SK-N-SH (cell line): Measurements from ENCODE around the gene GPATCH4.

Experiments used
- CHD2 ChIP-seq: fragments of 150-350 bp; IDR thresholded peaks from 2 replicates; pipeline ENCODE4 v1.6.1; 2018; ENCODE audit warnings: low read length; ENCODE audit not compliant: partially characterized antibody
- CTCF ChIP-seq: fragments of 200-600 bp; sonication (generic); IDR thresholded peaks from 2 replicates; pipeline ENCODE4 v1.6.1; 2017; ENCODE audit warnings: antibody characterized with exemption, mild to moderate bottlenecking, moderate library complexity
- EP300 ChIP-seq, 2 experiments: IDR thresholded peaks; 2 replicates each; pipeline versions ENCODE4 v1.4.0 to v1.6.1; 2012; ENCODE audit warnings: borderline replicate concordance in 1 of 2, low read depth in 1 of 2, low read length in 1 of 2
- GATA2 ChIP-seq: sonication (generic); formaldehyde crosslinking; IDR thresholded peaks from 2 replicates; pipeline ENCODE4 v1.5.0; 2020; ENCODE audit warnings: mild to moderate bottlenecking, missing genetic modification reagents
- MAX ChIP-seq: IDR thresholded peaks from 2 replicates; pipeline ENCODE4 v1.4.0; 2012; ENCODE audit warnings: low read depth
- NFIC ChIP-seq: IDR thresholded peaks from 2 replicates; pipeline ENCODE4 v1.4.0; 2012; ENCODE audit warnings: borderline replicate concordance
- NRF1 ChIP-seq: IDR thresholded peaks from 2 replicates; pipeline ENCODE4 v1.6.1; 2012; ENCODE audit warnings: low read depth, mild to moderate bottlenecking, low read length
- POLR2AphosphoS5 ChIP-seq: IDR thresholded peaks from 2 replicates; pipeline ENCODE4 v1.6.1; 2012; ENCODE audit warnings: low read depth, low read length
- RAD21 ChIP-seq: IDR thresholded peaks from 2 replicates; pipeline ENCODE4 v1.6.1; 2012; ENCODE audit warnings: mild to moderate bottlenecking, low read length
- REST ChIP-seq: IDR thresholded peaks from 2 replicates; pipeline ENCODE4 v1.6.1; 2012; ENCODE audit warnings: mild to moderate bottlenecking, low read depth, low read length, moderate library complexity
- RXRA ChIP-seq: IDR thresholded peaks from 2 replicates; pipeline ENCODE4 v1.4.0; 2012; ENCODE audit warnings: low read depth, mild to moderate bottlenecking, borderline replicate concordance
- SMC3 ChIP-seq: IDR thresholded peaks from 2 replicates; pipeline ENCODE4 v1.6.1; 2012; ENCODE audit warnings: low read depth, low read length, improper control_type of control experiment
- TAF1 ChIP-seq: IDR thresholded peaks from 2 replicates; pipeline ENCODE4 v1.6.1; 2012; ENCODE audit warnings: low read depth, mild to moderate bottlenecking, low read length, moderate library complexity, borderline replicate concordance
- TEAD4 ChIP-seq: IDR thresholded peaks from 2 replicates; pipeline ENCODE4 v1.4.0; 2012; ENCODE audit warnings: mild to moderate bottlenecking, borderline replicate concordance; ENCODE audit not compliant: insufficient read depth

- no peak for TF ChIP-seq CTCF
- TF ChIP-seq RAD21, result no peak
- TF ChIP-seq TAF1, result no peak
- TF ChIP-seq SMC3, result no peak
- no peak for TF ChIP-seq POLR2AphosphoS5
- TF ChIP-seq GATA2, result no peak
- no peak for TF ChIP-seq NRF1
- no peak for TF ChIP-seq EP300 (IDR thresholded peaks at IDR 0.05; ENCODE audit: borderline replicate concordance in 1 of 2, low read depth in 1 of 2, low read length in 1 of 2)
- no peak for TF ChIP-seq TEAD4
- no peak for TF ChIP-seq MAX
- no peak for TF ChIP-seq RXRA
- no peak for TF ChIP-seq REST
- TF ChIP-seq CHD2, result no peak
- TF ChIP-seq NFIC, result no peak
Observed at GRCh38 chr1:156551869-156552268, 49.4 kb downstream of the GPATCH4 start.
